T-helper 9 cell (primary cell): ENCODE data around the gene RERE.

Experiments
- DNase-seq: peaks from one replicate; pipeline ENCODE4 v3.0.0-alpha.2; 2020

Gene RERE

DNA sequence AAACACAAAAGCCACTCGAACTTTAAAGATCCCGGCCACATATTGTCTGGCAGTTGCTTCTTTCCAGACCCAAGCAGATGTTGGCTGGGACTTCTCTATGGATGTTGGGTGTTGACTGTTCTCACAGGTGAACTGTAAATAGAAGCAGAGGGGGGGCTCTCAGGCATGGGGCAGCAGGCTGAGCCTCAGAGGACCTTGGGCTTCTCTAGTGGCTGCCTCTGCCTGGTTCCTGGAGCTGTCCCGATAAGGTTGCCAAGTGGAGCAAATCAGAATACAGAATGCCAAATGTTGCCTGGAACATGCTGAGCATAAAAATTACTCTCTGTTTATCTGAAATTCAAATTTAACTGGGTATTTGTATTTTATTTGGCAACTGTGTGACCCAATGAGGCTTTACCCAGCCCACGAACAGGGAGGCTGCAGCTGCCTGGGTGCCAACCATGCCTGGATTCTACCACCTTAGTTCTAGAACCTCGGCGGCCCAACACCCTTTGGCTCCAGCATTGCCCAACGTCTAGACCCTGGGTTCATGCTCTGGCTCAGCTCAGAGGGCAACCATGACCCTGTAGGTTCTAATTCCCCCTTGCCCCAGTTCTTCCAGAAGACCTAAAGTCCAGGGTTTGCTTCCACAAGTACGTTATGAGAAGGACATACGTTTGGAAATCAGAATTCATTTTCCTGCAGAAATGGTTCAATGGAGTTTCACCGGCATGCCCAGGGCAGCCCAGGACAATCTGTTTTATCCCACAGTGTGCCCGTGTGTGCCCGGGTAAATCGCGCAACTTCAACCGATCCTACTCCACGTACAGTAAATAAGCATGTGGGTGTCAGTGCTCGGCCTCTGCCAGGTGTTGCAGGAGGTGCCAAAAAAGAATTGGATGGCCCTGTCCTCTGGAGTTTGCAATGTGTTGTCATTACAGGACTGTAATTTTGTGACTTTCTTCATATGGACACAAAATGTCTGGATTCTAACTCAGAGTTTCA is 504.9 kb downstream of the RERE start:
- no peak for DNase-seq

GRCh38 chr1:8311068-8311718 is 506.2 kb downstream of the RERE start:
- no peak for DNase-seq

- no peak for DNase-seq
Observed at GRCh38 chr1:8307628-8308027, 509.8 kb downstream of the RERE start.

DNA sequence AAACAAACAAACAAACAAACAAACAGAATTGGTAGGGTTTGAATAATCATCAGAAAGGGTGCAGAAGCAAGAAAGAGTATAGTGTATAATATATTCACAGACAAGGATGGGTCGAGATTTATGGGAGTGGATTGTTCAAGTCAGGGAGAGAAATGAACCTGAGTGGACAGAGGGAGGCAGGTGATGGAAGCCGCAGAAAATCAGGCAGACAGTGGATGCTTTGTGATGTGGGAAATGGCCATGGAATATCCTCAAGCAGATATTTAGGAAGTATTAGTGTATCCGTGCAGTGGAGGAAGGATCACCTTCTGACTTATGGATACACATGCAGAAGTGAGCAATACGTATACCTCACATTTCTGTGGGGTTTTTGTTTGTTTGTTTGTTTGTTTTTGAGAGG is 513.6 kb downstream of the RERE start:
- DNase-seq, result no peak

GRCh38 chr1:8303141-8303540 is 514.3 kb downstream of the RERE start:
- no peak for DNase-seq
